Activated naive CD4-positive, alpha-beta T cell treated with anti-CD3 and anti-CD28 coated beads, Interleukin-2, amount 10 ng/mL, durations not matched to agents 7 days and 5 days (primary cell): ENCODE data around the gene DPYD.
A peak's percentile ranks its signal among the peaks of the same experiment; 100 is the strongest.

Experiments used
- CTCF ChIA-PET: fragments of 350-600 bp; sonication (Branson Sonifier 250); formaldehyde crosslinking; loops from one replicate; lab custom pipeline; 2021; ENCODE audit warnings: antibody characterized with exemption; lab: Charles Lee
- DNase-seq: peaks from one replicate; pipeline ENCODE4 v3.0.0-alpha.2; 2020
- H3K27ac Mint-ChIP-seq: one replicate; pipeline ENCODE4 v1.8.0; 2021; ENCODE audit warnings: mild to moderate bottlenecking, moderate library complexity, mixed read lengths
- H3K27me3 Mint-ChIP-seq: one replicate; pipeline ENCODE4 v1.8.0; 2021; ENCODE audit warnings: mild to moderate bottlenecking, mixed read lengths
- H3K36me3 Mint-ChIP-seq: one replicate; pipeline ENCODE4 v1.8.0; 2021; ENCODE audit warnings: mixed read lengths
- H3K4me1 Mint-ChIP-seq: one replicate; pipeline ENCODE4 v1.8.0; 2021; ENCODE audit warnings: mixed read lengths
- H3K4me3 Mint-ChIP-seq: one replicate; pipeline ENCODE4 v1.8.0; 2021; ENCODE audit warnings: mild to moderate bottlenecking, moderate library complexity, mixed read lengths
- H3K9me3 Mint-ChIP-seq: one replicate; pipeline ENCODE4 v1.8.0; 2021; ENCODE audit warnings: mixed read lengths

Gene DPYD

GRCh38 chr1:97424209-97424608 is 496.6 kb downstream of the DPYD start:
- Mint-ChIP-seq H3K36me3 (peaks cover 5% of the 10 kb centered on the region), H3K4me1 (no peaks in the 10 kb centered on the region), H3K27me3 (no peaks in the 10 kb centered on the region), H3K4me3 (no peak overlapping the region), H3K9me3 (no peaks in the 10 kb centered on the region), H3K27ac (no peak overlapping the region)
- DNase-seq, result no peak
- CTCF ChIA-PET, result no interaction called here

DNA sequence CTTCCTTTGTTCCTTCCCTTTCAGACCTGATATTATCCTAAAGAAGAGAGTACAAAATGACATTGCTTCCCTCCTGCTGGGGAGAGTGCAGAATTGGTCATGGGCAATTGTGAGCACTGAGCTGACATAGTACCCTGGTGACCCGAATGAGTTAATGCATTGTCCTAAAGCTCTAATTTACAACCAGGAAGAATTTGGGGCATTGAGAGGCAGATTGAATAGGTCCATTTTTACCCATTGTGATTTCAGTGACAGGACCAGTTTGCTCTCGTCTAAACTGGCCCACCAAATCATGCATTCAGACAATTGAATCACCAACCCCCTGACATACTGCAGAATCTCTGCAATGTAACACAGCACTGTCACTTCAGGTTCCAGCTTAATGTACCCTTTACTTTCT is 497.4 kb downstream of the DPYD start:
- H3K27me3 Mint-ChIP-seq, result no peaks in the 10 kb centered on the region
- CTCF ChIA-PET, result no interaction called here

DNA sequence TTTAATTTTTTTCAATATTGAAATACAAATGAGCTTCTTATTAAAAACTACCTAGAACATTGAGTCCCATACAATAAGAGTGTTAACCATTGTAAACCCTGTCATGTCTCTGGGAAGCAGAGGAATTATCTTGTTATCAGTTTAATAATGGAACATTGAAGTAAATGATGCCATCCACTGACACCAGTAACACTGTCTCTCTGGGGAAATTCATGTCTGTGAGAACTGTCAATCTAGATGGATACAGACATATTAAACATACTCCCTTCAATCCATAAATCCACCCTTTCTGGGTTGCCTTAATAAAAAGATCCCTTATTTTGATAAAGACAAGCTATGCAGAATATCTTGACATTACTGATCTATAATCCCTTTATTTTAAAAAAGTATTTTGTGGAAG is 503.2 kb downstream of the DPYD start:
- no peak for DNase-seq
- Mint-ChIP-seq H3K27ac (no peak overlapping the region), H3K27me3 (no peaks in the 10 kb centered on the region), H3K9me3 (no peaks in the 10 kb centered on the region), H3K4me1 (no peaks in the 10 kb centered on the region), H3K4me3 (no peak overlapping the region), H3K36me3 (peaks cover 5% of the 10 kb centered on the region)
- CTCF ChIA-PET, result no interaction called here

More for the DNA sequence above, 497.4 kb downstream of the DPYD start:
- no peak overlapping the region for H3K4me3 Mint-ChIP-seq
- peaks cover 5% of the 10 kb centered on the region for H3K36me3 Mint-ChIP-seq
- no peaks in the 10 kb centered on the region for H3K9me3 Mint-ChIP-seq
- no peak for DNase-seq
- no peaks in the 10 kb centered on the region for H3K4me1 Mint-ChIP-seq
- H3K27ac Mint-ChIP-seq, result no peak overlapping the region

DNA sequence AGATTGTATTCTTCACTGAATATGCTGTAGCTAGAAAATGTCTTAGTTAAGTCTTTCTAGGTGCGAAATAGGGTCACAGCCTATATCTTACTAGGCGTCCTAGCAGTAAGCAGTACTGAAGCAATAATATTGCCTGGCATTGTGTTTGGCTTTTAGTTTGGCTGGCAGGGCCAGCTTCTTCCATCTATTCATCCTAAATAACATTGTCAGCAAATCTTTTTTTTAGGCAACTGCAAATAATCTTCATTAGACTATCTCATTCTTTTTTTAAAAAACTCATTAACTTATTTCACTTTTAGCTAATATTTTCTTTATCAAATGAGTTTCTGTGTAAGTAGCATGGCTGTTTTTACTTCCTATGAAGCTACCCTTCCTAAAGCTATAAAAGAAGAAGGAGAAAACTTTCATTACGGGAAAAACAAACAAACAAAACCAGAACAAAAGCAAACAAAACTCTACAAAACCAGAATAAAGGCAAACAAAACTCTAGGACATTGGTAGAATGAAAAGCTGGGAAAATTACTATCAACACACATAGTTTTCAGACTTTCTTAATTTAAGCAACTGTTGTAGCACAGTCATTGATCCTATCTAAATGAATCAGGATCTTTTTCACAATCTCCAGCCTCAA is 506.0 kb downstream of the DPYD start:
- CTCF ChIA-PET, result no interaction called here
- no peaks in the 10 kb centered on the region for H3K4me1 Mint-ChIP-seq
- no peaks in the 10 kb centered on the region for H3K36me3 Mint-ChIP-seq
- H3K27ac Mint-ChIP-seq, result no peak overlapping the region
- no peak overlapping the region for H3K4me3 Mint-ChIP-seq
- DNase-seq, result no peak
- no peaks in the 10 kb centered on the region for H3K9me3 Mint-ChIP-seq
- H3K27me3 Mint-ChIP-seq, result no peaks in the 10 kb centered on the region

DNA sequence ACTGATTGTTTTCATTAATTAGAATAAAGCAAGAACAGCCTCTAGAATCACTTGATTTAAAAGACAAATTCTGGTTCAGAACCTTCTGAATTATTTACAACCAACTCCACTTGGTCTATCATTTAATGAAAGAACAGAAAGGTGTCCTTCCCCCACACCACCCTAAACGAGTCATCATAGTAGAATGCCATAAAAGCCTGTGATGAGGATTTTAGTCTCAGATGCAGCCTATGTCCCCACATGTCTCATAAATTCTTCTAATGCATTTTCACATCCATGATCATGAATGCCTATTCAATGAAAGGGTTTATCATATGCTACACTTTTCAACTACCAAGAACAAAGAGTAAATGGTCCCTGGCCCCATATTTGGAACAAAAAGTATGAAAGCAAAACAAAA is 508.1 kb downstream of the DPYD start:
- Mint-ChIP-seq H3K36me3 (peaks cover 3% of the 10 kb centered on the region), H3K9me3 (no peaks in the 10 kb centered on the region)
- DNase-seq, result no peak

GRCh38 chr1:97412166-97412565 is 508.7 kb downstream of the DPYD start:
- Mint-ChIP-seq H3K9me3 (no peaks in the 10 kb centered on the region), H3K27me3 (no peaks in the 10 kb centered on the region), H3K4me3 (no peak overlapping the region), H3K27ac (no peak overlapping the region), H3K4me1 (no peaks in the 10 kb centered on the region), H3K36me3 (peaks cover 3% of the 10 kb centered on the region)
- no peak for DNase-seq
- CTCF ChIA-PET, result no interaction called here

More for the DNA sequence above, 508.1 kb downstream of the DPYD start:
- Mint-ChIP-seq H3K27ac (no peak overlapping the region), H3K27me3 (no peaks in the 10 kb centered on the region), H3K4me1 (no peaks in the 10 kb centered on the region), H3K4me3 (no peak overlapping the region)
- CTCF ChIA-PET, result no interaction called here

- Mint-ChIP-seq H3K9me3 (peaks cover 14% of the 10 kb centered on the region), H3K36me3 (peaks cover 14% of the 10 kb centered on the region)
These were observed 524.4 kb downstream of the DPYD start for GRCh38 chr1:97396463-97396862.

DNA sequence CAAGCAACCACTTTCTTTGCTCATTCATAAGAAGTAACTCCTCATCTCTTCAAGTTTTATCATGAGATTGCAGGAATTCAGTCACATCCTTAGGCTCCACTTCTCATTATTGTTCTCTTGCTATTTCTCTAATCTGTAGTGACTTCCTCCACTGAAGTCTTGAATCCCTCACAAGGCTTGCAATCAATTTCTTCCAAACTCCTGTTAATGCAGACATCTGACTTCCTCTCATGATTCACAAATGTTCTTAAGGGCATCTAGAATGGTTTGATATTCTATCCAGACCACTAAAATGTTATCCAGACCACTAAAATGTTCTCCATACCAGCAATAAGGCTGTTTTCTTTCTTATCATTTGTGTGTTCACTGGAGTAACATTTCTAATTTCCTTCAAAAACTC is 528.1 kb downstream of the DPYD start:
- no peak for DNase-seq
- H3K9me3 Mint-ChIP-seq, result peaks cover 8% of the 10 kb centered on the region
- peaks cover 11% of the 10 kb centered on the region for H3K36me3 Mint-ChIP-seq
- no peaks in the 10 kb centered on the region for H3K27me3 Mint-ChIP-seq
- H3K4me3 Mint-ChIP-seq, result no peak overlapping the region
- no peak overlapping the region for H3K27ac Mint-ChIP-seq
- CTCF ChIA-PET, result no interaction called here
- no peaks in the 10 kb centered on the region for H3K4me1 Mint-ChIP-seq

More at GRCh38 chr1:97396463-97396862, 524.4 kb downstream of the DPYD start:
- Mint-ChIP-seq H3K27me3 (no peaks in the 10 kb centered on the region), H3K4me1 (no peaks in the 10 kb centered on the region), H3K4me3 (no peak overlapping the region), H3K27ac (no peak overlapping the region)
- DNase-seq, result no peak
- CTCF ChIA-PET, result no interaction called here

DNA sequence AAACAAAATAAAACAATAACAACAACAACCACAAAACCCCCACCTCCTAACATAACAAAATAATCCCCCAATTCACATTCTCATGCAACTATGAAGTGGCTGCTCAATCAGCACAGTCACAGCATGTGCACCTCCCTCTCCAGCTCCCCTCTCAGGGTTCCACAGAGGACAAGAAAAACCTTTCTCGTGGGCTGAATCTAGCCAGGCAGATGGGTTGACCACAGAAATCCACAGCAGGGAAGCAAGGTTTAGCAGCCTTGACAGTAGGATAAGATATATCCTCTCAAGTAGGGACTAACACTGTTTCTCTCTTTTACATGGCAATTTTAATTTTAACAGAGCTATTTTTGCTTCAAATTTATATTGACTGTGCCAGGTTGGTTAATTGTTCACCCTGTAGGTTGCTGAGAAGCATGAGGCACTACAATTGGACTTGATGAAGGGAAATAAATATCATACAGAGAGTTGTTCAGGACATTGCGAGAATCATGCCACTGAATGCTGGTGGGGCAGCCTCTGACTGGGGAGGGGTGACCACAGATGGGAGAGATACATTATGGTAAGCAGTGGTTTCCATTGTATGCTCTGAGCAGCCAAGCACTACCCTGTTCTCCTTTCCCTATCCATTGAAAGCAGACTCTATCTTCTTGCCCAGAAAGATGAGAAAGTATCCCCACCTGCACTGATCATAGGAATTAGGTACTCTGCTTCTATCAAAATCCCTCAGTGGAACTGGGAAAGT is 535.1 kb downstream of the DPYD start:
- CTCF ChIA-PET, result no interaction called here

GRCh38 chr1:97384294-97384968 is 536.4 kb downstream of the DPYD start:
- Mint-ChIP-seq H3K27ac (no peak overlapping the region), H3K4me1 (no peaks in the 10 kb centered on the region), H3K9me3 (no peaks in the 10 kb centered on the region), H3K36me3 (peaks cover 2% of the 10 kb centered on the region), H3K27me3 (no peaks in the 10 kb centered on the region), H3K4me3 (no peak overlapping the region)
- CTCF ChIA-PET, result no interaction called here
- no peak for DNase-seq

More for the DNA sequence above, 535.1 kb downstream of the DPYD start:
- DNase-seq, result no peak
- Mint-ChIP-seq H3K4me1 (no peaks in the 10 kb centered on the region), H3K9me3 (no peaks in the 10 kb centered on the region), H3K36me3 (no peaks in the 10 kb centered on the region), H3K27ac (no peak overlapping the region), H3K4me3 (no peak overlapping the region), H3K27me3 (no peaks in the 10 kb centered on the region)

- no peak overlapping the region for H3K4me3 Mint-ChIP-seq
- H3K9me3 Mint-ChIP-seq, result no peaks in the 10 kb centered on the region
- no peaks in the 10 kb centered on the region for H3K4me1 Mint-ChIP-seq
- no peaks in the 10 kb centered on the region for H3K27me3 Mint-ChIP-seq
- CTCF ChIA-PET, result interaction anchor here (0.8 kb wide), 1 partner anchor 142 kb away, joined by 3 read pairs; no protein-coding TSS in a partner anchor
- no peak overlapping the region for H3K27ac Mint-ChIP-seq
- peaks cover 2% of the 10 kb centered on the region for H3K36me3 Mint-ChIP-seq
- no peak for DNase-seq
These were observed 537.0 kb downstream of the DPYD start for GRCh38 chr1:97383797-97384196.

DNA sequence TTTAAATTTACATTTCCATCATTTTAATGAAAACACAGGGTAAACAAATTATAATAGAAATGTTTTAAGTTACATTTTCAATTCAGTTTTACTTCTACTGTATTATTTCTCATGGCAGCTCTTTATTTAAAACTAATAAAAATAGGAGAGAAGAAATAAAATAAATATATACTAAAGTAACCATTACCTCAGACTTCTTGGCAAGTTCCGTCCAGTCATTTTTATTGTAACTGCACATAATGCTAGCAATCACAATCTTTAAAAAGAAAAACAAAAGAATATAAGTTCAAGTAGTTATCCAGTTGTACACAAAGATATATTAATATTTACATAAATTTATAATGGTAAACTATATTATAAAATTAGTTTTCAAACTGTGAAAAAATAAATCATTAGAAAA is 538.6 kb downstream of the DPYD start:
- CTCF ChIA-PET, result no interaction called here
- no peaks in the 10 kb centered on the region for H3K27me3 Mint-ChIP-seq

GRCh38 chr1:97379387-97380075 is 541.3 kb downstream of the DPYD start:
- H3K27me3 Mint-ChIP-seq, result no peaks in the 10 kb centered on the region
- no peaks in the 10 kb centered on the region for H3K4me1 Mint-ChIP-seq
- H3K9me3 Mint-ChIP-seq, result no peaks in the 10 kb centered on the region
- no peak for DNase-seq
- H3K27ac Mint-ChIP-seq, result peak overlapping the region; percentile 67
- H3K36me3 Mint-ChIP-seq, result peaks cover 7% of the 10 kb centered on the region
- H3K4me3 Mint-ChIP-seq, result no peak overlapping the region
- CTCF ChIA-PET, result no interaction called here

More for the DNA sequence above, 538.6 kb downstream of the DPYD start:
- H3K27ac Mint-ChIP-seq, result no peak overlapping the region
- DNase-seq, result no peak
- H3K9me3 Mint-ChIP-seq, result no peaks in the 10 kb centered on the region
- H3K36me3 Mint-ChIP-seq, result peaks cover 7% of the 10 kb centered on the region
- no peak overlapping the region for H3K4me3 Mint-ChIP-seq
- no peaks in the 10 kb centered on the region for H3K4me1 Mint-ChIP-seq

GRCh38 chr1:97378596-97378995 is 542.2 kb downstream of the DPYD start:
- H3K4me1 Mint-ChIP-seq, result no peaks in the 10 kb centered on the region
- H3K4me3 Mint-ChIP-seq, result no peak overlapping the region
- no peaks in the 10 kb centered on the region for H3K27me3 Mint-ChIP-seq
- DNase-seq, result no peak
- H3K27ac Mint-ChIP-seq, result no peak overlapping the region
- H3K9me3 Mint-ChIP-seq, result no peaks in the 10 kb centered on the region
- CTCF ChIA-PET, result no interaction called here
- peaks cover 7% of the 10 kb centered on the region for H3K36me3 Mint-ChIP-seq
